GM13977 (cell line): ENCODE results near the gene GPA33.

Experiments
- DNase-seq: peaks from one replicate; pipeline ENCODE4 v3.0.0; 2012; ENCODE audit warnings: low spot score
- CTCF ChIP-seq: IDR thresholded peaks from 2 replicates; pipeline ENCODE4 v1.5.1; 2012; ENCODE audit warnings: mild to moderate bottlenecking, control low read depth; ENCODE audit not compliant: insufficient read depth; ENCODE audit errors: extremely low read depth, missing control alignments
- in situ Hi-C: fragments of 300-500 bp; cut with MboI; formaldehyde crosslinking; loops from one replicate; pipeline ENCODE4 v1.12.0; 2022; ENCODE audit warnings: low sequenced_read_pairs, low pct_unique_long_range_greater_than_20kb, mixed read lengths, inconsistent platforms; ENCODE audit not compliant: unreplicated experiment

GPA33 gene

GRCh38 chr1:167013108-167013929 is 76.9 kb downstream of the GPA33 start:
- no peak for DNase-seq
- no peak for TF ChIP-seq CTCF
- in situ Hi-C loops: no loop called here

GRCh38 chr1:167012570-167012969 is 77.6 kb downstream of the GPA33 start:
- TF ChIP-seq CTCF: no peak
- in situ Hi-C loops: no loop called here
- DNase-seq: no peak

- in situ Hi-C loops: no loop called here
- no peak for TF ChIP-seq CTCF
- no peak for DNase-seq
These were observed 78.5 kb downstream of the GPA33 start for GRCh38 chr1:167011560-167012191.

- in situ Hi-C loops: no loop called here
- no peak for TF ChIP-seq CTCF
- no peak for DNase-seq
These were observed 86.5 kb downstream of the GPA33 start for GRCh38 chr1:167003711-167004110.
